ENCODE measurements around the gene FCHO1.

Gene FCHO1

DNA sequence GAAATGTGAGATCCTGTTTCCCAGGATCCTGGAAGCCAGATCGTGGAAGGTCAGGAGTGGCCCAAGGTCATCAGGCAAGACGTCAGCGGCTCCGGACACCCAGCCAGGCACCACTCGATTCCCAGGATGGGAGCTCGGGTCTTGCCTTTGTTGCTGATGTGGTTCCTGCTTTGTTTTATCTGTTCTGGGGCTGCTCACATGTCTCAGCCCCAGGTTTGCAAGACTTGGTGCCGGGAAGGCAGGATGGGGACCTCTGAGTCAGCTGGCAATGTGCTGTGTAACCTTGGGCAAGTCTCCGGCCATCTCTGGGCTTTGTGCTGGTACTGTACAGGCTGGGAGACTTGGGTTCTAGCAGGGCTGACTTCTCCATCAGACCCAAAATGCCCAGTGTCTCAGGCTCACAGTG lies 1.4 kb upstream of the FCHO1 start:
- DNase-seq (ENCODE audit: low spot score): no peak
- TF ChIP-seq, protein P1, sequence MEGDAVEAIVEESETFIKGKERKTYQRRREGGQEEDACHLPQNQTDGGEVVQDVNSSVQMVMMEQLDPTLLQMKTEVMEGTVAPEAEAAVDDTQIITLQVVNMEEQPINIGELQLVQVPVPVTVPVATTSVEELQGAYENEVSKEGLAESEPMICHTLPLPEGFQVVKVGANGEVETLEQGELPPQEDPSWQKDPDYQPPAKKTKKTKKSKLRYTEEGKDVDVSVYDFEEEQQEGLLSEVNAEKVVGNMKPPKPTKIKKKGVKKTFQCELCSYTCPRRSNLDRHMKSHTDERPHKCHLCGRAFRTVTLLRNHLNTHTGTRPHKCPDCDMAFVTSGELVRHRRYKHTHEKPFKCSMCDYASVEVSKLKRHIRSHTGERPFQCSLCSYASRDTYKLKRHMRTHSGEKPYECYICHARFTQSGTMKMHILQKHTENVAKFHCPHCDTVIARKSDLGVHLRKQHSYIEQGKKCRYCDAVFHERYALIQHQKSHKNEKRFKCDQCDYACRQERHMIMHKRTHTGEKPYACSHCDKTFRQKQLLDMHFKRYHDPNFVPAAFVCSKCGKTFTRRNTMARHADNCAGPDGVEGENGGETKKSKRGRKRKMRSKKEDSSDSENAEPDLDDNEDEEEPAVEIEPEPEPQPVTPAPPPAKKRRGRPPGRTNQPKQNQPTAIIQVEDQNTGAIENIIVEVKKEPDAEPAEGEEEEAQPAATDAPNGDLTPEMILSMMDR (IDR thresholded peaks at IDR 0.05; ENCODE audit: extremely low read depth, missing control alignments): no peak

DNA sequence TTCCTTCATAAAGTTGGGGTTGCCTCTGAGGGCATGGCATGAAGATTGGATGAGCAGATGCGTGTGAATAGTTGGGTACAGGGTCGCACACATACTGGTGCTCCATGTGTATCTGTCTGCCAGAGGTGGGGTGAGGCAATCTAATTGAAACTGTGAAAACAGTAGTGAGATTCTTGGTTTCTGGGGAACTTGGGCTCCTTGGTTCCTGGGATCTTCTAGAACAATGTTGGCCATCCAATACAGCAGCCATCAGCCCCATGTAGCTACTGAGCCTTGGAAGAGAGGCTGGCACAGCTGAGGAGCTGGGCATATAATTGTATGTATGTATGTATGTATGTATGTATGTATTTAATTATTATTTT lies 616 bp downstream of the FCHO1 start:
- DNase-seq (ENCODE audit: low spot score): peak; percentile 30
- TF ChIP-seq, protein P1 (IDR thresholded peaks at IDR 0.05; ENCODE audit: extremely low read depth, missing control alignments): no peak

DNA sequence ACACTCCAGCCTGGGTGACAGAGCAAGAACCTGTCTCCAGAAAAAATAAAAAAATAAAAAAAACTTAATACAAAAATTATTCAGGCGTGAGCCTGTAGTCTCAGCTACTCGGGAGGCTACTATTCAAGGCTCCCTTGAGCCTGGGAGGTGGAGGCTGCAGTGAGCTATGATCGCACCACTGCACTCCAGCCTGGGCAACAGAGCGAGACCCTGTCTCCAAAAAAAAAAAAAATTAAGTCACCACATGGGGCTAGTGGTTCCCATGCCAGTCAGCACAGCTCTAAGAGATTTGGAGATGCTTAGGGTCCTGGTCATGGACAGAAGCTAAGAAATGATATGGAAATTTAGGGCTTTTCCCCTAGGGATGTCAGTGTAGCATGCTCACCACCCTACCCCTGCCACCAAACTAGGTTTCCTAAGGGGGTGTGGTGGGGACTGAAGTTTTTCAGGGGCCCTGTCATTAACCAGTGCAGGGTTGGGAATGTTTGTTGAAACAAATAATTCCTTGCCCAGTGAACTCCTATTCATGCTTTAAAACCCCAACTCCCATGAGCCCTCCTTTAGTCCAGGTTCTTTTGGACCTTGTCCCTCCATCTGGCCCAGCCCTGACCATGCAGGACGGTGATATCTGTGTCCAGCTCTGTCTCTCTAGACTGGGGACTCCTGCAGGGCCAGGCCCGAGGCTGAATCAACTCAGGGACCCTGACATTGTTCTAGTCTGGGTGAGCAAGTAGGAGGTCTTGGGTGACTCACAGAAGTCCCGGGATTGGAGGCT lies 1.8 kb downstream of the FCHO1 start:
- no peak for DNase-seq (ENCODE audit: low spot score)
- TF ChIP-seq, protein P1 (IDR thresholded peaks at IDR 0.05; ENCODE audit: extremely low read depth, missing control alignments): no peak

DNA sequence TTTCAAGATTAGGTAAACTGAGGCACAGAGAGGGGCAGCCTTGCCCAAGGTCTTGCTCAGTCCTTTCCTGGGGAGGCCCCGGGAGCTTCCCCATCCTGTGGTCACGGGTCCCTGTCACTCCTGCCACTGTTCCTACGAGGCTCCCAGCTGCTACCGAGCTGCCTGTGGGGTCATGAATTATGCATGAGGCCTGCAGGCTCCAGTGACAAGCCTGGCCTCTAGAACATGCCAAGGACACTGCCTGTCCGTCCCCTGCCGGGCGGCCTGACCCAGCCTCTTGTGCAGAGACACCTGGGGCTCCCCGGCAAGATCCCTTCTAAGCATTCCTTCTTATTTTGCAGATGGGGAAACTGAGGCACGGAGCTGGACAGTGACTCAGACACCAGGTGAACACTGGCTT lies 2.7 kb downstream of the FCHO1 start:
- TF ChIP-seq, protein P1 (IDR thresholded peaks at IDR 0.05; ENCODE audit: extremely low read depth, missing control alignments): no peak
- no peak for DNase-seq (ENCODE audit: low spot score)

DNA sequence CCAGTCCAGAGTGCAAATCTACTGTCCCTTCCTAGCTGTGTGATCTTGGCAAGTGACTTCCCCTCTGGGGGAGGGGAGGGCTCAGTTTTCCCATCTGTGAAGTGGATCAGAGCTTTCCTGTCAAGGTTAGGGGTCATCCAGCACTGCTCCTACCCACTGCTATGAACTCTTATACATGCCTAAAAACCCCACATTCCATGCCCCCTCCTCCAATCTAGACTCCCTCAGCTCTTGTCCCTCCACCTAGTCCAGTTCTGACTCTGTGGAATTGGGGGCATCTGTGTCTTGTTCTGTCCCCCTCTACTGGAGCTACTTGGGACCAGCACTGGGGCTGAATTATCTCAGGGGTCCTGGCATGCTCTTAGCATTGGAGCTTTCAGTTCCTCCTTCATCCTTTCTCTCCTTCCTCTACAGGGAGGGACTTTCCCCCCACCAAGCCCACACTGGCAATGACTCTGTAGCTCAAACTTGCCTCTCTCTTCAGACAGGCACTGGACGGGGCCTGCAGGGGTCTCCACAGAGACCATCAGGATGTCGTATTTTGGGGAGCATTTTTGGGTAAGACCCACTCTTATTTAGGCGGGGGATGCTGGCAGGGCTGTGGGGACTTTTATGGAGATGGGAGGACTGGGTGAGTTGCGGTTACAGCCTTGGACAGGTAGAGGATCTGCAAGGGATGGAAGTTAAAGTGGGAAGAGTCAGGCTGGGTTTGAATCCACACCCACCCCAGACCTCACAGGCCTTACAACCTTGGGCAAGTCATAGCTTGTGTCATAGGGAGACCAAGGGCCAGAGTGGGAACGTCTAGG lies 3.6 kb downstream of the FCHO1 start:
- TF ChIP-seq, protein P1 (IDR thresholded peaks at IDR 0.05; ENCODE audit: extremely low read depth, missing control alignments): peak; percentile 29
- peak; percentile 77 for DNase-seq (ENCODE audit: low spot score)

DNA sequence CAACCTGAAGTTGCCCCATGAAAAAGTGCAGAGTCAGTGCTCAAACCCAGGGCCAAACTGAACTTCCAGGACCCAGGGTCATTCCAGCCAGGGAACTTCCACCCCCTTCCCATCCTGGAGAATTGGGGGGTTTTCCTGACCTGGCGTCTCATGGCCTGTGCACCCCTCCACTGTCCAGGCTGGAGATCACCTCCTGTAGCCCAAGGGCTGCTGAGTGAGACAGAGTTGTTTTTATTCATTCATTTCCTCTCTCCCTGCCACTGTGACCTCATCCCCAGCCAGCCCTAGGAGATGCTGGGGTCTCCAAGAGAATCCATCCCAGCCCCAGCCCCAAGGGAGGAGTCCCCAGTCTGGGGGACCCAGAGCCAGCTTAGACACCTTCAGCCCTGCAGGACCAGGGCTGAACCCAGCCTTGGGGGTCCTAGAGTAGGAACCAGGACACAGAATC lies 4.2 kb downstream of the FCHO1 start:
- DNase-seq (ENCODE audit: low spot score): no peak
- TF ChIP-seq, protein P1 (IDR thresholded peaks at IDR 0.05; ENCODE audit: extremely low read depth, missing control alignments): no peak

Data from GM20000 (cell line).